GM12864 (cell line): ENCODE results near the gene NQO1.

ENCODE experiments used
- DNase-seq: peaks from one replicate; pipeline ENCODE4 v3.0.0-alpha.2; 2011; ENCODE audit warnings: low read depth
- H3K4me3 ChIP-seq: 2 replicates; pipeline ENCODE4 v1.5.1; 2011; ENCODE audit warnings: mild to moderate bottlenecking, low read depth, low read length, control low read depth
- TF ChIP-seq, protein P1 (sequence below): IDR thresholded peaks from 2 replicates; pipeline ENCODE4 v1.5.1; 2011; ENCODE audit warnings: low read depth, mild to moderate bottlenecking, moderate library complexity, low read length, control low read depth, inconsistent platforms; ENCODE audit errors: missing control alignments

Gene NQO1

DNA sequence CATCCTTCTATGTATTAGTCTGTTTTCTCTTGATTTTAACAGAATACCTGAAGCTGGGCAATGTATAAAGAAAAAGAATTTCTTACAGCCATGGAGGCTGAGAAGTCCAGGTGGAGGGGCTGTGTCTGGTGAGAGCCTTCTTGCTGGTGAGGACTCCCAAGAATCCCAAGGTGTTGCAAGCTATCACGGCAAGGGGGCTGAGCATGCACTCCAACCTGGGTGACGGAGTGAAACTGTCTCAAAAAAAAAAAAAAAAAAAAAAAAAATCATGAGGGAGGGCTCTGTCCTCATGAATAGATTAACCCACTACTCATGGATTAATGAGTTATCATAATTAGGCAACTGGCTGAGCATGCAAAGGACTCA, 19.4 kb downstream of the NQO1 start:
- DNase-seq: no peak
- no peak overlapping the region for H3K4me3 ChIP-seq
- TF ChIP-seq, protein P1, sequence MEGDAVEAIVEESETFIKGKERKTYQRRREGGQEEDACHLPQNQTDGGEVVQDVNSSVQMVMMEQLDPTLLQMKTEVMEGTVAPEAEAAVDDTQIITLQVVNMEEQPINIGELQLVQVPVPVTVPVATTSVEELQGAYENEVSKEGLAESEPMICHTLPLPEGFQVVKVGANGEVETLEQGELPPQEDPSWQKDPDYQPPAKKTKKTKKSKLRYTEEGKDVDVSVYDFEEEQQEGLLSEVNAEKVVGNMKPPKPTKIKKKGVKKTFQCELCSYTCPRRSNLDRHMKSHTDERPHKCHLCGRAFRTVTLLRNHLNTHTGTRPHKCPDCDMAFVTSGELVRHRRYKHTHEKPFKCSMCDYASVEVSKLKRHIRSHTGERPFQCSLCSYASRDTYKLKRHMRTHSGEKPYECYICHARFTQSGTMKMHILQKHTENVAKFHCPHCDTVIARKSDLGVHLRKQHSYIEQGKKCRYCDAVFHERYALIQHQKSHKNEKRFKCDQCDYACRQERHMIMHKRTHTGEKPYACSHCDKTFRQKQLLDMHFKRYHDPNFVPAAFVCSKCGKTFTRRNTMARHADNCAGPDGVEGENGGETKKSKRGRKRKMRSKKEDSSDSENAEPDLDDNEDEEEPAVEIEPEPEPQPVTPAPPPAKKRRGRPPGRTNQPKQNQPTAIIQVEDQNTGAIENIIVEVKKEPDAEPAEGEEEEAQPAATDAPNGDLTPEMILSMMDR: no peak

DNA sequence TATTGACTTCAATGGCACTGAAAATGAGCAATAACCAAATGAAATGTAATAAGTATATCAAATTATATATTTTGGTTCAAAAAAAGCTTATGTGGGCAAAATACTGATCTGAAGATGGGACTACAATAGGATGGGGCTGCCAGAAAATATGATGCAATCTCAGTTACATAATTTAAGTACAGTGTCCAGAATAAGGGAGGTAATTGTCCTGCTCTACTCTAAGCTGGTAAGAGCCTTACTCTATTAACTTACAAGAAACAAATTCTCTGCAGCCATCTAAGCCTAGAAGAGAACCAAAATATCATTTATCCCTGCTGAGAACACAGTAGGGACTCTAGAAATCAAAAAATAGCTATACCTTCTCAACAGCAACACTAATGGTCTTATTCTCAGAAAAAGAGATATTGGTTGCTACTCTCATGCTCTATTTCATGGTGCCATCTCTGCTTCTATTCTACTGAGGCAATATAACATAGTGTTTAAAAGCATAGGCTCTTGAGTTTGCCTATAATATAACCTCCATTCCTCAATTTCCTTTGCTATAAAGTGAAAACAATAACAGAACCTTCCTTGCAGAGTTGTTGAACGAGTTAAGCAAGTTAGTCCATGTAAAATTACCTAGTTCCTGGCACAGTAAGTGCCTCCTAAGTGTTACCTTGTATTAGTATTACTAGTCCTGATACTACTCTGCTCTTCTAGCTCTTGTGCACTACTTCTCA, 19.9 kb downstream of the NQO1 start:
- H3K4me3 ChIP-seq: no peak overlapping the region
- TF ChIP-seq, protein P1: no peak
- no peak for DNase-seq

DNA sequence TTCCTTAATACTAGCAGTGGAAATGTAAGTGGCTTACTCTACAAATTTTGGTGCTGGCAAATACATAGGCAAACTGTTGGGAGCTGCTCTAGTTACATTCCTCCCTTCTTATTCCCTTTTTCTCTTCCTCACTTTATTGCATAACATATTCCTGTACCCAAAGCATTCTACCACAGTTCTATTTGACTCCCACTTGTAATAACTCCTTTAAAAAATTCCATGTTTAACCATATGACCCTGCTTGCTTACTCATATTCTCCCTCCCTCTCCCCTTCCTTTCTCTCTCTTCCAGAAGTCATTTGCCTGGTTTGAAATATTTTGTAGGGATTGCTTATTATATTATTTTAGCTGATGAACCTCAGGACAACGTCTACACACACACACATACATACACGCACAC, 22.7 kb downstream of the NQO1 start:
- DNase-seq: no peak
- H3K4me3 ChIP-seq: no peak overlapping the region
- TF ChIP-seq, protein P1: no peak

DNA sequence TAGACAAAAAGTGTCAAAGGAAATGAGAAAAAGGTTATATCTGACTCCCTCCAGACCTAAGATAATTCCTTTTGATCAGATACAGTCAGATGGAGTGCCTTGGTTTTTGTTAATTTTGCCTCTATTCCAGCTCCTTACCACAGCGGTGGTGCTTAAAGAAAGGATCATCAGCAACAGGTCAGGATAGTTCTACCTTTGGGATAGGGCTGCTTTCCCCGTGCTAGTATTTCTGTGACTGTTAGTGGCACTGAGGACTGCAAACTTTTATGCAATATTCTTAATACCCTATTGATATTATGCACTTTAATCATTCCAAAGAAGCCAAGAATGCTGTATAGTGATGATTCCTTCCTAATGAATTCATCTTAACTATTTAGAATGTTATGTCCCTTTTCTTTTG, 24.5 kb downstream of the NQO1 start:
- DNase-seq: no peak
- TF ChIP-seq, protein P1: no peak
- H3K4me3 ChIP-seq: no peak overlapping the region

DNA sequence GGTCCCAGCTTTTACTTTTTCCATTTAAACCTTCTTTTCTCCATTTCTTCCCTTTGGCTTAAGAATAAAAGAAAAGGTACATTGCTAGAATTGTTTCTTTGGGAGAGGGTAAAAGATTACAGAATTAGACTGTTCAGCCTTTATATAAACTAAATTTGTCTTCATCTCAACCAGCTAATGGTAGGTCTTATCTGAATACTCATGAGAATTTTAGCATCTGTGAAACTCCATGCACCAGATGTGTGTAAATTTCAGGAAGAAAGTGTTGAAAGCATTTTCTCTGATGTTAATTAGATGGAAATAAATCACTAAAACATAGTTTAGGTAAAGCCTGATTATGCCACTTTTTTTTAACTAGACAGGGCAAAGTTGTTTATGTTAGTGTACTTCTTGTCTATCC, 24.9 kb downstream of the NQO1 start:
- TF ChIP-seq, protein P1: no peak
- DNase-seq: no peak

DNA sequence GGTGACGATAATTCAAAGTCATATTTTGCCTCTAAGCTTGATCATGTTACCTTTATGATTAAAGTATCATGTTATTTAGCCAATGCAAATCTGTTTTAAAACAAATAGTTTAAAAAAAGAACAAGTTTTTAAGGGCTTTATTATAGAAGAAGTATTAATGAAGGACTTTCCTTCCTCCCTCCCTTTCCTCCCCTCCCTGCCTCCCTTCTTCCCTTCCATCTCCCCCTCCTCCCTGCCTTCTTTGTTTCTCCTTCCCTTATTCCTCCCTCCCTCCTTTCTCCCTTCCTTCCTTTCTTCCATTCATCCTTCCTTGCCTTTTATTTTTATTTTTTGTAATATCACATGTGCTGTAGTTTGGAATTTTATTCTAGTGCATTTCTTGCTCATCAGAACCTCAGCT, 26.4 kb downstream of the NQO1 start:
- H3K4me3 ChIP-seq: no peak overlapping the region
- DNase-seq: no peak
- TF ChIP-seq, protein P1: no peak

More for the DNA sequence above, 24.9 kb downstream of the NQO1 start:
- H3K4me3 ChIP-seq: no peak overlapping the region

DNA sequence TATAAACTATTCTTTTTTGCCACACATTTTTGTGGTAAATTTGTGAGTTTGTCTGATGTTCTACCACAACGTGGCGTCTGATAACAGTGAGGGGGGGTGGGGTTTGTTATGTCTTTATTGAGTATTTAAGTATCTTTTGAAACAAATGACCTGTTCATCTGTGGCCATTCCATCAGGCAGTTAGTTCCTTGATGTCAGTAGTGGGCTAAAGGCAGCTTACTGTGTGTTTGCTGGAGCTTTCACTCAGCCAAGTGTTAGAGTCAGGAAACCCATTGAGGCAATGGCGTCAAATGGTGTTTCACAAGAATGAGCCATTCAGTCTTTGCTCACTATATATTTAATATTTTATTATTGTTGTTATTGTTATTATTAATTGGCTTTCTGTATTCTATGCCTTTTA, 28.0 kb downstream of the NQO1 start:
- DNase-seq: no peak
- no peak overlapping the region for H3K4me3 ChIP-seq
- TF ChIP-seq, protein P1: no peak
